ENCODE results near the gene MATN1. TPM values are rescaled to one million over a fixed set of nuclear protein-coding genes. Genes with fewer than 3 reads are reported as not detected.

Gene MATN1
- polyA plus RNA-seq, 1 experiment = 0.12 TPM

DNA sequence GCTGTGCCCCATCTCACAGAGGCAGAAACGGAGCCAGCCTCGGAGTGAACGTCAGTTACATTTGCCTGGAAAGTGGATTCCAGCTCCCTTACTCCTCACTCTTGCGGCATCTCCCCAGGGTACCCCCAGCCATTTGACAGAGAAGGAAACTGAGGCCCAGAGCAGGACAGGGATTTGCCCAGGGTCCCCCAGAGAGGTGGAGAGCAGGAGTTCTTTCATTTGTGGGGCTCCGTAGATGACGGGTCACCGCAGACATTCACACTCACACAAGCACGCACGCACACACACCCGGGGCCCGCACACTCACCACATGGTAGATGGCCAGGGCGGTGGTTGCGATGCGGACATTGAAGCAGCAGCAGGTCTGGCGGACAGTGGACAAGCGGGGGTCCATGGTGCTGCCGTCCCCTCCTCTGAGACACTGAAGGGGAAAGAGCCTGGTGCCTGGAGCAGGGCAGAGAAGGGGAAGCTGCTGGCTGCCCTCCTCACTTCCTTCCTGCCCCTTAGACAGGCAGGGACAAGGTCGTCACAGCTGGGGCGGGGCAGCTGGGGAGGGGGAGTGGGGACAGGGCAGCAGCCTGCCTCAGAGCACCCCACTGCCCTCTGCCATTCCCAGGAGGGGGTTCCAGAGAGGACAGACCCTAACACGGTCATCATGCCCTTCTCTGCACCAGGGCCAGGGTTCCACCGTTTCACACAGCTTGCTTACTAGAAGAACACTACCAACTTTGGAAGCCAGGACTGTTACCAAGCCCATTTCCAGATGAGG, 34.2 kb upstream of the MATN1 start, which contains the start of gene LAPTM5:
TSS of gene LAPTM5 (minus strand) at position 423 of the 769 bp plus-strand sequence. CDS start at position 394, 29 bp downstream.
- H3K27me3 ChIP-seq (ENCODE audit: control insufficient read depth, insufficient read depth, low read length) = peaks cover 19% of the 10 kb centered on the region
- CTCF ChIA-PET = interaction anchor here (1.1 to 3.8 kb wide), 3 partner anchors 22 to 37 kb away, joined by 4 to 18 read pairs (median 13); no protein-coding TSS in a partner anchor
- TF ChIP-seq, protein P1, sequence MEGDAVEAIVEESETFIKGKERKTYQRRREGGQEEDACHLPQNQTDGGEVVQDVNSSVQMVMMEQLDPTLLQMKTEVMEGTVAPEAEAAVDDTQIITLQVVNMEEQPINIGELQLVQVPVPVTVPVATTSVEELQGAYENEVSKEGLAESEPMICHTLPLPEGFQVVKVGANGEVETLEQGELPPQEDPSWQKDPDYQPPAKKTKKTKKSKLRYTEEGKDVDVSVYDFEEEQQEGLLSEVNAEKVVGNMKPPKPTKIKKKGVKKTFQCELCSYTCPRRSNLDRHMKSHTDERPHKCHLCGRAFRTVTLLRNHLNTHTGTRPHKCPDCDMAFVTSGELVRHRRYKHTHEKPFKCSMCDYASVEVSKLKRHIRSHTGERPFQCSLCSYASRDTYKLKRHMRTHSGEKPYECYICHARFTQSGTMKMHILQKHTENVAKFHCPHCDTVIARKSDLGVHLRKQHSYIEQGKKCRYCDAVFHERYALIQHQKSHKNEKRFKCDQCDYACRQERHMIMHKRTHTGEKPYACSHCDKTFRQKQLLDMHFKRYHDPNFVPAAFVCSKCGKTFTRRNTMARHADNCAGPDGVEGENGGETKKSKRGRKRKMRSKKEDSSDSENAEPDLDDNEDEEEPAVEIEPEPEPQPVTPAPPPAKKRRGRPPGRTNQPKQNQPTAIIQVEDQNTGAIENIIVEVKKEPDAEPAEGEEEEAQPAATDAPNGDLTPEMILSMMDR (IDR thresholded peaks at IDR 0.05; ENCODE audit: low read depth, low read length) = no peak
- POLR2A ChIA-PET = no interaction called here
- peak within 1 kb of the TSS; percentile 57 for H3K27ac ChIP-seq (ENCODE audit: low read depth, low read length)
- peaks cover 7% of the 10 kb centered on the region for H3K9me3 ChIP-seq (ENCODE audit: control insufficient read depth, insufficient read depth, low read length)
- DNase-seq (ENCODE audit: low read depth, low spot score) = no peak
- H3K4me3 ChIP-seq (ENCODE audit: low read depth, low read length) = no peak within 1 kb of the TSS

DNA sequence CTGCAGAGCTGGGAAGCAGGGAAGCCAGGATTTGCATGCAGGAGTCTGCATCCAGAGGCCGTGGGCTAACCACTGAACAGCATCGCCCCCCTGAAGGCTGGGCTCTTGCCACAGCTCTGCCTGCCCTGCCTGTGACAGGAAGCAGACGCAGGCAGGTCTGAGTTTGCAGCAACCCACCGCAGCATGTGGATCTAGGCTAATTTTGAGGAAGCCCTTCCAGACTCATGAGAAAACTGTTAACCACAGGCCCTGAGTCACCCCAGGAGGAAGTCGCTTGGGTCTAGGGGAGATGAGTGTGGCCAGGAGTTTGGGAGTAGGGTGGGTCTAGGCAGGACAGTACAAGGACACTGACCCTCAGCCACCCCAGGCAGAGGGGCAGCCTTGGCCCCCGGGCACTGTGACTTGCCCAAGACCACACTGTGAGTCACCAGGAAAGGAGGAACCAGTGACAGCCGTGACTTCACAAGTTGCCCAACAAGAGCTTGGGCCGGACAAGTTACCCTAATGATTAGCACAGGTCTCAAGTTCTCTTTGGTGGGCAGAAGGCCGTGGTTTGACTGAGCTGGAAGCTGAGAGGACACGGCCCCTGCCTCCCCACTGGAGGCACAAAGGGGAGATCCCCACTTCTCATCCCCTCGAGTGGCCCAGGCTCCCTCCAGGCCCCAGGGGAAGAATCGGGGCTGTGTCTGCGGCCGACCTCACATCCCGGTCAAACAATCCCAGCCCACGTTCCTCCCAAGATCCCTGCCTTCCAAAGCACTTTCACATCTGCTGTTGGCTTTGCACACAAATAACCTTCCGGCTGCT, 33.4 kb upstream of the MATN1 start:
- Histone ChIP-seq H3K4me3 (ENCODE audit: low read depth, low read length) (no peak overlapping the region), H3K27me3 (ENCODE audit: control insufficient read depth, insufficient read depth, low read length) (peaks cover 24% of the 10 kb centered on the region), H3K27ac (ENCODE audit: low read depth, low read length) (peak overlapping the region; percentile 57), H3K9me3 (ENCODE audit: control insufficient read depth, insufficient read depth, low read length) (peaks cover 7% of the 10 kb centered on the region)
- ChIA-PET POLR2A (no interaction called here), CTCF (interaction anchor here (1.2 to 3.8 kb wide), 2 partner anchors 13 to 22 kb away, joined by 3 to 18 read pairs; no protein-coding TSS in a partner anchor)
- no peak for DNase-seq (ENCODE audit: low read depth, low spot score)
- TF ChIP-seq, protein P1 (IDR thresholded peaks at IDR 0.05; ENCODE audit: low read depth, low read length) = no peak

DNA sequence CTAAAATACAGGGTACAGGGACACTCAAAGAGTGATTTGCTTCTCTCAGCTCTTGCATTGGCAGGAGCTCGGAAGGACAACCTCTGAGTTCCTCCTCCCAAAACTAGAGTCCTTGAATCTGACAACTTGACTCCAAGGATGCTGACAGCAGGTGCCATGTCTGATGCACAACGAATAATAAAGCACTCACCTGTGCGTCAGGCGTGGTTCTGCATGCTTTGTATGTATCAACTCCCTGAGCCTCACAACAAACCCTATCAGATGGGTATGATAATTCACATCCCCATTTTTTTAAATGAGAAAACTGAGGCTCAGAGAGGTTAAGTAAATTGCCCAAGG, 32.8 kb upstream of the MATN1 start:
- Histone ChIP-seq H3K27me3 (ENCODE audit: control insufficient read depth, insufficient read depth, low read length) (peaks cover 23% of the 10 kb centered on the region), H3K4me3 (ENCODE audit: low read depth, low read length) (no peak overlapping the region), H3K9me3 (ENCODE audit: control insufficient read depth, insufficient read depth, low read length) (peaks cover 7% of the 10 kb centered on the region), H3K27ac (ENCODE audit: low read depth, low read length) (no peak overlapping the region)
- DNase-seq (ENCODE audit: low read depth, low spot score) = no peak
- TF ChIP-seq, protein P1 (IDR thresholded peaks at IDR 0.05; ENCODE audit: low read depth, low read length) = no peak
- ChIA-PET POLR2A (no interaction called here), CTCF (interaction anchor here (0.8 to 3.8 kb wide), 3 partner anchors 12 to 38 kb away, joined by 3 to 18 read pairs (median 5); no protein-coding TSS in a partner anchor)

DNA sequence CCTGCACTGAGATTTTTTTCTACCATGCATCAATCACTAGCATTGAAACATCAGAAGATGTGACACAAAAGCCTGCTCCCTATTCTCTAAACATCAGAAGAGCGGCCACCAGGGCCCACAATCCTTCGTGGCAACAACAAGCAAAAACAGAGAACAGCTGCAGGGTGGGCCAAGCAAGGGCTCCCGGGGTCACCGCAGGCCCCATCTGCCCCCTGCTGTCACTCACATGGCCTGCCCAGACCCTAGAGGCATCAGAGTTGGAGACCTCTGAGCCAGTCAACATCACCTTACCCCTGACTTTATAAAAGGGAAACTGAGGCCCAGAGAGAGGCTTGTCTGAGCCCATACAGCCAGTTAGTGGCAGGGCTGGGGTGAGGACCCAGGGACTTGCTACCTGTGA, 32.4 kb upstream of the MATN1 start:
- Histone ChIP-seq H3K9me3 (ENCODE audit: control insufficient read depth, insufficient read depth, low read length) (peaks cover 6% of the 10 kb centered on the region), H3K4me3 (ENCODE audit: low read depth, low read length) (no peak overlapping the region), H3K27me3 (ENCODE audit: control insufficient read depth, insufficient read depth, low read length) (peaks cover 23% of the 10 kb centered on the region), H3K27ac (ENCODE audit: low read depth, low read length) (no peak overlapping the region)
- DNase-seq (ENCODE audit: low read depth, low spot score) = no peak
- CTCF ChIA-PET = interaction anchor here (0.8 to 3.8 kb wide), 3 partner anchors 12 to 37 kb away, joined by 3 to 18 read pairs (median 5); no protein-coding TSS in a partner anchor
- TF ChIP-seq, protein P1 (IDR thresholded peaks at IDR 0.05; ENCODE audit: low read depth, low read length) = no peak
- POLR2A ChIA-PET = no interaction called here
